PC-9 (cell line): ENCODE data around the gene CUX1.

ENCODE experiments used
- EZH2 ChIP-seq: fragments of 200-600 bp; sonication (generic); IDR thresholded peaks from 2 replicates; pipeline ENCODE4 v1.8.0; 2017; ENCODE audit warnings: antibody characterized with exemption, low read depth
- TF ChIP-seq, protein P1 (sequence below): fragments of 200-600 bp; sonication (generic); conservative IDR thresholded peaks from 2 replicates; pipeline ENCODE4 v1.6.1; 2017; ENCODE audit warnings: mixed run types, antibody characterized with exemption, mild to moderate bottlenecking, moderate library complexity

DNA sequence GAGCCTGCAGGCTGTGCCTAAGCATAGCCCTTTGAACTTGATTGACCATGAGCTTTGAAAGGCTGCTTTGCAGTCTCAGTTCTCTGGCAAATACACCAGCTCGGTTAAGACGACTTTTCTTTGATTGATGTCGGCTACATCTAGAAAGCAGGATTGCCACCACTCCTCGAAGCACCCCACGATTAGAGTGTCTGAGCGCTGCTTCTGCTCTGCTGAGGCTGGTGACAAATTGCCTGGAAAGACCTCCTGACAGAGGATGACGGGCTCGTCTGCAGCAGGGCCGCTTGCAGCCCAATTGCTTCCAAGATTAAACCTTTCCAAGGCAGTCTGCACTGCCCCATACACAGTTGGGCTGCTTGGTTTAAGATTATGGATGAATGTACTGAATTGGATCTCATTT lies 182.0 kb downstream of the CUX1 start:
- TF ChIP-seq, protein P1, sequence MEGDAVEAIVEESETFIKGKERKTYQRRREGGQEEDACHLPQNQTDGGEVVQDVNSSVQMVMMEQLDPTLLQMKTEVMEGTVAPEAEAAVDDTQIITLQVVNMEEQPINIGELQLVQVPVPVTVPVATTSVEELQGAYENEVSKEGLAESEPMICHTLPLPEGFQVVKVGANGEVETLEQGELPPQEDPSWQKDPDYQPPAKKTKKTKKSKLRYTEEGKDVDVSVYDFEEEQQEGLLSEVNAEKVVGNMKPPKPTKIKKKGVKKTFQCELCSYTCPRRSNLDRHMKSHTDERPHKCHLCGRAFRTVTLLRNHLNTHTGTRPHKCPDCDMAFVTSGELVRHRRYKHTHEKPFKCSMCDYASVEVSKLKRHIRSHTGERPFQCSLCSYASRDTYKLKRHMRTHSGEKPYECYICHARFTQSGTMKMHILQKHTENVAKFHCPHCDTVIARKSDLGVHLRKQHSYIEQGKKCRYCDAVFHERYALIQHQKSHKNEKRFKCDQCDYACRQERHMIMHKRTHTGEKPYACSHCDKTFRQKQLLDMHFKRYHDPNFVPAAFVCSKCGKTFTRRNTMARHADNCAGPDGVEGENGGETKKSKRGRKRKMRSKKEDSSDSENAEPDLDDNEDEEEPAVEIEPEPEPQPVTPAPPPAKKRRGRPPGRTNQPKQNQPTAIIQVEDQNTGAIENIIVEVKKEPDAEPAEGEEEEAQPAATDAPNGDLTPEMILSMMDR, result no peak
- no peak for TF ChIP-seq EZH2
